Mesangial cell (primary cell): ENCODE data around the gene CYTH4. TPM values are rescaled to one million over a fixed set of nuclear protein-coding genes. Genes with fewer than 3 reads are reported as not detected.

ENCODE experiments used
- total RNA-seq: library from RNA; depleted of rRNA; stranded (reverse); fragments of >200 nt; gene quantifications from 2 replicates; pipeline ENCODE4 v1.2.3, GENCODE V29; 2015

CYTH4 gene
- total RNA-seq, result 0.65 TPM in 1 of 2 replicates, not detected in the other

GRCh38 chr22:37282385-37282677 is at the start of gene CYTH4:
TSS of gene CYTH4 (plus strand) at chr22:37282508. CDS start at chr22:37282570, 62 bp downstream.

GRCh38 chr22:37244114-37244921 is 38.0 kb upstream of the CYTH4 start, which contains the start of gene RAC2:
TSS of gene RAC2 (minus strand) at chr22:37244269. CDS start at chr22:37244148, 121 bp downstream.

Other genes starting within 250 kb of the CYTH4 start
- 34.7 and 35.8 TPM in 2 replicates for gene KCTD17, start 230.8 kb upstream of the CYTH4 start, total RNA-seq
- not detected in 2 replicates for gene TMPRSS6, start 172.8 kb upstream of the CYTH4 start, total RNA-seq
- gene IL2RB, start 132.6 kb upstream of the CYTH4 start, total RNA-seq, result 0.16 and 1.8 TPM in 2 replicates
- 7.7 and 23.1 TPM in 2 replicates for gene C1QTNF6, start 94.3 kb upstream of the CYTH4 start, total RNA-seq
- not detected in 2 replicates for gene SSTR3, start 70.0 kb upstream of the CYTH4 start, total RNA-seq
- 56.3 and 104 TPM in 2 replicates for gene RAC2, start 38.2 kb upstream of the CYTH4 start, total RNA-seq
- gene ELFN2, start 145.0 kb downstream of the CYTH4 start, total RNA-seq, result 9.0 and 20.5 TPM in 2 replicates
- 0.16 and 1.5 TPM in 2 replicates for gene MFNG, start 203.9 kb downstream of the CYTH4 start, total RNA-seq
- 51.3 and 56.4 TPM in 2 replicates for gene CARD10, start 236.9 kb downstream of the CYTH4 start, total RNA-seq